GM18861 (cell line): ENCODE results near the gene RHOT1.
"Not testable (repeated sequence)": the region's sequence is repeated elsewhere in the genome, so short reads cannot be mapped to it uniquely, and the experiment has no call there.

ENCODE experiments used
- ATAC-seq: cut with Tn5 transposase; IDR thresholded peaks from one replicate; pipeline ENCODE4 v1.9.1; 2021; ENCODE audit not compliant: unreplicated experiment

Gene RHOT1

GRCh38 chr17:32142038-32142856 lies at the start of gene RHOT1:
Gene RHOT1 (plus strand): TSS chr17:32142502. CDS start chr17:32142693, 191 bp downstream.
- peak; percentile 62 for ATAC-seq

DNA sequence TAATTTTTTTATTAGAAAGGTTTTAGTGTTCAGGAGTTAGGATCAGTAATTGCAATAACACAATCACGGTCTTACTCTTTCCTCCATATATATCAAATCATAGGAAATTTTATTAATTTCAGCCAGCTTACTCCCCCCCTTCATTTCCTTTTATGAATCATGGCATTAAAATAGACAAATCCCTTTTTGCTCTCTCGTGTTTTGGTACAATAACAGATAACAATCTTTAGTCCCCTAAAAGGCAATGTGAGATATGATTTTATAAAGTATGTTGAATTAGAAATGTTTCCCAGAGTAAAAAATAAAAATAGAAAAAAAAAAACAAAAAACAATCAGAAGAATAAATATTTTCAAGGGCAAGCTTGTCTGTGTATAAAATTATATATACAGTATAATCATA lies 42.6 kb upstream of the RHOT1 start:
- ATAC-seq = no peak

- ATAC-seq = not testable (repeated sequence)
These were observed 42.0 kb upstream of the RHOT1 start for GRCh38 chr17:32100323-32100722.

- no peak for ATAC-seq
These were observed 41.2 kb upstream of the RHOT1 start for GRCh38 chr17:32100971-32101631.

DNA sequence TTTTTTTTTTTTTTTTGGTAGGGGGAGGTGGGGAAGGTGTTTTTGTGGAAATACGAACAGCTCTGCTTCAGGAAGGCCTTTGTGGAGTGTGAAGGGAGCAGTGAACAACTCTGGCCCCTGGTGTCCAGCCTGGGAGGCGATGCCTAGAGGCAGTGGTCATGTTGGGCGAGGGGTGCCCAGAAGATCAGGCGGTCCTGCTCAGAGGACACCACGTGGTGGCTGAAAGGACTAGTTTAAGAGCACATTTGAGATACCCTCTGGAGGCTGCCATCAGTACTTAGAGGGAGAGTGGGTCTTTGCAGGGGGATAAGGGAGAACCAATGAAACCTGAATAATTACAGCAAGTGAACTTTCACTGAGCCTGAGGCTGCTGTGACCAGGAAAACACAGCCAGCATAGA lies 40.1 kb upstream of the RHOT1 start:
- no peak for ATAC-seq

- no peak for ATAC-seq
These were observed 39.6 kb upstream of the RHOT1 start for GRCh38 chr17:32102646-32103186.

GRCh38 chr17:32103476-32104113 lies 38.7 kb upstream of the RHOT1 start:
- no peak for ATAC-seq

GRCh38 chr17:32104158-32104557 lies 38.1 kb upstream of the RHOT1 start:
- no peak for ATAC-seq

DNA sequence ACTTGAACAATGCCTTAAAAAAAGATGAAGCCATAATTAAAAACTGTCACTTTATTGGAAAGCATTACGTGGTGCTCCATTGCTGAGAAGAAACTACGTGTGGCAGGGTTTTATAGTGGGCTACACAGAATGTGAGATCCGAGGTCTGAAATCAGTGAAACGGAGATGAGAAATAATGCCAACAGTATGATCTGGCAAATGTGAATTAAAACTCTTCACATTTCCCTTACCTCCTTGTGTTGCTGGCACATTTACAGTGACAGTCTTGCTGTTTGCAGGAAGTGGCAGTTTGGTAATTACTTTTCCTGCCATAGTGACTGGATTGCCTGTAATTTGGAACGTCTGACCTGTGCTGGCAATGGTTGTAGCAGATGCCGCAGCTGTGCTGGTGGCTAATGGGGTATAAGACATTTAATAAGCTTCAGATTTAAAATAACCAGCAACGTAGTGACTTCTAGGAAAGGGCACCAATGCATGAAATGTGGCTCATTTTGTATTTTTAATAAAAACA lies 35.8 kb upstream of the RHOT1 start:
- not testable (repeated sequence) for ATAC-seq

- not testable (repeated sequence) for ATAC-seq
These were observed 35.1 kb upstream of the RHOT1 start for GRCh38 chr17:32107194-32107593.

- ATAC-seq = no peak
These were observed 31.7 kb upstream of the RHOT1 start for GRCh38 chr17:32110596-32110995.

DNA sequence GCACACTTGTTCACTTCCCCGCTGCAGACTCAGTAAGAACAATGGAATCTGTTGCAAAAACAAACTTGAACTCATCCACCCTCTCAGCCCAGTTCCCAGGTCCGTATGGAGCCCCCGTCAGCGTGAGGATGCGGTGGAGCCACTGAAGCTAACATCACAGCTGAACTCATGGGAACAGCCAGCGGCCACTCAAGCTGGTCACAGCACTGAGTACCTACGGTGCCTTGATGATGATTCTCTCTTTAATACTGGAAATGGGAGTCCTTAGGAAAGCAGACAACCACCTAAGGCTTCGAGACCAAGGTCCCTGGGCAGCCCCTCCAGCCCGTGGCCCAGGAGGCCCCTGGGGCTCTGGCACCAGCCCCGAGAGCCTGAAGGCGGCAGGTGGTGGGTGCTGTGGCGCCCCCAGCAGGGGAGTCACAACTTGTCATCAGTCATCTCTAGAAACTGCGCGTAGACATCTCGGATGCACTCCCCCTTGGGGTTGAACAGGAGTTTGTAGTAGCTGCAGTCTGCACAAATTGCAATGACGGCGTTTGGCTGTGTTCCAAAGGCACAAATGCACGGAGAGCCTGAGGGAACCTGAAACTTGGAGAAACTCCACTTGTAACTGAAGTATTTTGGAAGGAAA lies 31.0 kb upstream of the RHOT1 start:
- no peak for ATAC-seq

- no peak for ATAC-seq
These were observed 29.9 kb upstream of the RHOT1 start for GRCh38 chr17:32112416-32112815.

- no peak for ATAC-seq
These were observed 27.8 kb upstream of the RHOT1 start for GRCh38 chr17:32114536-32114935.

DNA sequence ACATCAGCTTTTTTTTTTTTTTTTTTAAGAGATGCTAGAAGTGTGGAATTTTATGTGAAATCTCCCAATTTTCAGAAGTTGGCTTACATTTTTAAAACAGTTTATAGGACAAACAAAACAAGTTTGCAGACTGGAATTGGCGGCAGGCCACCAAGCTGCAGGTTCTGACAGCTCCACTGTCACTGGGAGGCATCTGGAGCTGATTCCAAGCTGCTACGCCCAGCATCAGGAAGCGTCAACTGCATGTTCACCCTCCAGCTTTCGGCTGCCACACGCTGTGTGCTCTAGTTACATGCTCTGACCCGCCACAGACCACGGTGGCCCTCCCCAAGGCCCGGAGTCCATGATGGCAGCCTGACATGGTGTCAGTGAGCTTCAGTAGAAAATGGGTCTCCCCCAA lies 26.8 kb upstream of the RHOT1 start:
- ATAC-seq = not testable (repeated sequence)

DNA sequence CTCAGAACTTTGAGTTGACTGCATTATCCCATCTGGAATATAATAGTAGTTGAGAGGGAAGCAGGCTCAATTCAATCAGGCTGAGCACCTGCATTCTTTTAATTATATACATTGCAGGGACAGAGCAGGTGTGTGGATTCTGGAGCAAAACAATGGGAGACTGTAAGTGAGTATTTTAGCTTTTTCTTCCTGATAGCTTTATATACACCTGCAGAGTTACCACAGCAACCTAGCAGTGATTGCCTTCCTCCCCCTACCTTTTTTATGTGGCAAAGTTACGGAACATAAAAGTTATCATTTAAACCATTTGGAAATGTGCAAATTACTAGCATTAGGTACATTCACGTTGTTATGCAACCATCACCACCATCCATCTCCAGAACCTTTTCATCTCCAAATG lies 25.4 kb upstream of the RHOT1 start:
- ATAC-seq = no peak

DNA sequence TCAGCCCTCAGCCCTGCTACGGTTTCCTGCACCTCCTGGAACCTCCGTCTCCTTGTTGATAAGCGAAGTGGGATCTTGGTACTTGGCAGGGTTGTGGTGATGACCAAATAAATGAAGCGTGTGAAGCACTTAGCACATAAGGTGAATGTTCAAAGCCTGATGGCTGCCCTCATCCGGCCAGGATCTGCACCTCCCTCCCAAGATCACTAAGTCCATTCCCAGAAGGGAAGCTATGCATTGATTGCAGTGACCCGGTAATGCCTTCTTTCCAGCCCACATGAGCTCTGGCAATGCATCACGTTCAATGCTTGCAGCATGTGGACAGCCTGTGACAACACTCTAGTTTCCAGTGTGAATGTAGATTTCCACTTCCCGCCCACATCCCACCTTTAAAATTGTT lies 24.9 kb upstream of the RHOT1 start:
- ATAC-seq = no peak

DNA sequence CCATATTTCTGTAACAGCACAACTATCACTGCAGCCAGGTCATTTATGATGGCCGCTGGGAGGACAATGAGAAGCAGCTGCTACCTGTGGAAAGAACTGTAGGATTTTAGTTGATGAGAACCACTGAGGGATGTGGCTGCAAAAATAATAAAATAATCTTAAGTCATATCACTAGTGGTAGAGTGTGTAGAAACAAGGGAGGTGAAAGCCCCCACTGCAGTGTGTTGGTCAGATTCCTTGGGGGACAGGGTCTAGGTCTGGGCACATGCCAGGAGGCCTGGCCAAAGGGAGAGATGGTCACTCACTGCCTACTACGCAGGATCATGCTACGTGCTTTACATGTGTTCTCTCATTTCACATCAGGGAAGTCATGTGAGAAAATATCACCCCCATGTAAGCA lies 24.2 kb upstream of the RHOT1 start:
- ATAC-seq = not testable (repeated sequence)

DNA sequence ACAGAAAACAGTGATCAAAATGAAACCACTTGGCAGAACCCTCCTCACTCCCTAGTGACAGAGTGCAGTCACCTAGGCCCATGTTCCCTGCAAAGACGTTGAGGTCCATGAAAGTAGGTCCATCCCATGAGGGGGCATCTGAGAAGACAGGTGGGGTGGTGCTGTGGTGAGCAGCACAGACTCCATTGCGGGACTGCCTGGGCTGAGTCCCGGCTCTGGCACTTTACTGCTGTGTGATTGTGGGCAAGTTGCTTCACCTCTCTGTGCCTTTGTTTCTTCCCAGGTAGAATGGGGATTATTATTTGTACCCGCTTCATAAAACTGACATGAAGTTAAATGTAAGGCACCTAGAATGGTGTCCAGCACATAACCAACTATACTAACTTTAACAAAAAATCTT lies 23.5 kb upstream of the RHOT1 start:
- ATAC-seq = no peak

GRCh38 chr17:32120141-32120540 lies 22.2 kb upstream of the RHOT1 start:
- no peak for ATAC-seq

- no peak for ATAC-seq
These were observed 21.6 kb upstream of the RHOT1 start for GRCh38 chr17:32120716-32121115.
